HCT116 (cell line): ENCODE measurements around the gene SPATS1. TPM values are rescaled to one million over a fixed set of nuclear protein-coding genes. Genes with fewer than 3 reads are reported as not detected.

Experiments
- CBX3 ChIP-seq: IDR thresholded peaks from 2 replicates; pipeline ENCODE4 v1.6.1; 2012; ENCODE audit warnings: low read depth
- EGR1 ChIP-seq: IDR thresholded peaks from 2 replicates; pipeline ENCODE4 v1.6.1; 2012; ENCODE audit warnings: low read depth
- FOSL1 ChIP-seq: IDR thresholded peaks from 2 replicates; pipeline ENCODE4 v1.6.1; 2012; ENCODE audit warnings: low read depth
- MAX ChIP-seq: IDR thresholded peaks from 2 replicates; pipeline ENCODE4 v1.6.1; 2012
- POLR2A ChIP-seq: IDR thresholded peaks from 2 replicates; pipeline ENCODE4 v1.7.0; 2011; ENCODE audit warnings: borderline replicate concordance; ENCODE audit not compliant: insufficient read depth, insufficient read length; ENCODE audit errors: extremely low read depth
- POLR2AphosphoS5 ChIP-seq: IDR thresholded peaks from 2 replicates; pipeline ENCODE4 v1.6.1; 2011; ENCODE audit warnings: mild to moderate bottlenecking, low read depth, low read length, moderate library complexity
- RAD21 ChIP-seq: IDR thresholded peaks from 2 replicates; pipeline ENCODE4 v1.6.1; 2012; ENCODE audit warnings: low read depth, mild to moderate bottlenecking
- REST ChIP-seq: IDR thresholded peaks from 2 replicates; pipeline ENCODE4 v1.6.1; 2012; ENCODE audit warnings: low read depth
- SRF ChIP-seq: IDR thresholded peaks from 2 replicates; pipeline ENCODE4 v1.6.1; 2012; ENCODE audit warnings: low read depth
- TCF7L2 ChIP-seq: IDR thresholded peaks from 2 replicates; pipeline ENCODE4 v1.7.0; 2011; ENCODE audit warnings: borderline replicate concordance, inconsistent platforms; ENCODE audit not compliant: insufficient read depth, insufficient read length; ENCODE audit errors: extremely low read depth
- ZNF274 ChIP-seq: fragments of 200-500 bp; sonication (Bioruptor generic); IDR thresholded peaks from 2 replicates; pipeline ENCODE4 v1.6.1; 2014; ENCODE audit warnings: mild to moderate bottlenecking, low read depth, low read length, inconsistent platforms
- total RNA-seq: library from RNA; stranded (reverse); gene quantifications from one replicate; pipeline ENCODE4 v1.2.1, GENCODE V29; 2021; ENCODE audit not compliant: unreplicated experiment
- TF ChIP-seq, protein P1 (sequence below), 3 experiments: fragments of 200-600 bp in 1 of 3; sonication (generic) in 1 of 3; IDR thresholded peaks in 2 of 3; conservative IDR thresholded peaks in 1 of 3; 2 replicates each; pipeline ENCODE4 v1.5.1; 2012 to 2017; ENCODE audit warnings: low read depth in 2 of 3, low read length in 2 of 3, antibody characterized with exemption in 1 of 3, borderline replicate concordance in 1 of 3, control low read depth in 1 of 3, mild to moderate bottlenecking in 1 of 3, mixed read lengths in 1 of 3, mixed run types in 1 of 3, moderate library complexity in 1 of 3; ENCODE audit not compliant: insufficient read depth in 1 of 3

The SPATS1 gene
- total RNA-seq, 1 experiment from 2014 or later, result not detected

GRCh38 chr6:44387346-44388134 is 45.1 kb downstream of the SPATS1 start, which contains the start of gene CDC5L (continued):
- no peak for TF ChIP-seq REST
- peak; percentile 82 for TF ChIP-seq MAX
- peak; percentile 72 for TF ChIP-seq POLR2A
- TF ChIP-seq, protein P1, sequence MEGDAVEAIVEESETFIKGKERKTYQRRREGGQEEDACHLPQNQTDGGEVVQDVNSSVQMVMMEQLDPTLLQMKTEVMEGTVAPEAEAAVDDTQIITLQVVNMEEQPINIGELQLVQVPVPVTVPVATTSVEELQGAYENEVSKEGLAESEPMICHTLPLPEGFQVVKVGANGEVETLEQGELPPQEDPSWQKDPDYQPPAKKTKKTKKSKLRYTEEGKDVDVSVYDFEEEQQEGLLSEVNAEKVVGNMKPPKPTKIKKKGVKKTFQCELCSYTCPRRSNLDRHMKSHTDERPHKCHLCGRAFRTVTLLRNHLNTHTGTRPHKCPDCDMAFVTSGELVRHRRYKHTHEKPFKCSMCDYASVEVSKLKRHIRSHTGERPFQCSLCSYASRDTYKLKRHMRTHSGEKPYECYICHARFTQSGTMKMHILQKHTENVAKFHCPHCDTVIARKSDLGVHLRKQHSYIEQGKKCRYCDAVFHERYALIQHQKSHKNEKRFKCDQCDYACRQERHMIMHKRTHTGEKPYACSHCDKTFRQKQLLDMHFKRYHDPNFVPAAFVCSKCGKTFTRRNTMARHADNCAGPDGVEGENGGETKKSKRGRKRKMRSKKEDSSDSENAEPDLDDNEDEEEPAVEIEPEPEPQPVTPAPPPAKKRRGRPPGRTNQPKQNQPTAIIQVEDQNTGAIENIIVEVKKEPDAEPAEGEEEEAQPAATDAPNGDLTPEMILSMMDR (IDR thresholded peaks at IDR 0.05 in 2 of 3, conservative IDR thresholded peaks at IDR 0.05 in 1 of 3; ENCODE audit: borderline replicate concordance in 1 of 3, insufficient read depth in 1 of 3, low read depth in 2 of 3, low read length in 2 of 3), result no peak
- peak; percentile 95 for TF ChIP-seq POLR2AphosphoS5
- TF ChIP-seq TCF7L2, result peak; percentile 89
- no peak for TF ChIP-seq EGR1
- TF ChIP-seq FOSL1, result no peak
- no peak for TF ChIP-seq CBX3
- TF ChIP-seq ZNF274, result no peak
- TF ChIP-seq SRF, result no peak
- TF ChIP-seq RAD21, result no peak
- TF ChIP-seq, all 23 proteins: peak for 7
